GM23338 (cell line): ENCODE measurements around the gene KLHL25.

ENCODE experiments used
- CTCF ChIP-seq, 2 experiments: fragments of 200-600 bp in 1 of 2; sonication (generic) in 1 of 2; conservative IDR thresholded peaks; 2 replicates each; pipeline versions ENCODE4 v1.5.1 to v1.6.1; 2016 to 2017; ENCODE audit warnings: antibody characterized with exemption in 2 of 2, low read depth in 2 of 2, mild to moderate bottlenecking in 2 of 2, moderate library complexity in 1 of 2
- EZH2 ChIP-seq: fragments of 200-600 bp; sonication (generic); IDR thresholded peaks from one replicate; pipeline ENCODE4 v1.8.0; 2017; ENCODE audit warnings: antibody characterized with exemption, mild to moderate bottlenecking, low read depth; ENCODE audit not compliant: unreplicated experiment
- POLR2AphosphoS5 ChIP-seq: IDR thresholded peaks from 2 replicates; pipeline ENCODE4 v1.6.1; 2016; ENCODE audit warnings: antibody characterized with exemption, low read depth
- REST ChIP-seq: IDR thresholded peaks from one replicate; pipeline ENCODE4 v1.6.1; 2018; ENCODE audit warnings: antibody characterized with exemption; ENCODE audit not compliant: unreplicated experiment
- STAT1 ChIP-seq: IDR thresholded peaks from one replicate; pipeline ENCODE4 v1.6.1; 2016; ENCODE audit warnings: antibody characterized with exemption; ENCODE audit not compliant: unreplicated experiment

- no peak for TF ChIP-seq CTCF (conservative IDR thresholded peaks at IDR 0.05; ENCODE audit: low read depth in 2 of 2)
- no peak for TF ChIP-seq EZH2
- TF ChIP-seq REST: no peak
- no peak for TF ChIP-seq STAT1
- no peak for TF ChIP-seq POLR2AphosphoS5
These were observed 51.2 kb downstream of the KLHL25 start for GRCh38 chr15:85743392-85744055.
